Neural cell (in vitro differentiated cells): ENCODE measurements around the gene SNAPC5.
"Not testable (repeated sequence)": the region's sequence is repeated elsewhere in the genome, so short reads cannot be mapped to it uniquely, and the experiment has no call there.

Experiments used
- CTCF ChIP-seq: fragments of 450-650 bp; IDR thresholded peaks from 2 replicates; pipeline ENCODE4 v1.5.1; 2014; ENCODE audit warnings: antibody characterized with exemption, mild to moderate bottlenecking, moderate library complexity; ENCODE audit not compliant: poor library complexity, severe bottlenecking
- EP300 ChIP-seq: fragments of 450-650 bp; conservative IDR thresholded peaks from 2 replicates; pipeline ENCODE4 v1.6.1; 2014; ENCODE audit warnings: antibody characterized with exemption, mild to moderate bottlenecking, moderate library complexity; ENCODE audit not compliant: poor library complexity, severe bottlenecking
- EZH2 ChIP-seq: fragments of 200-600, 300-800 bp; shearing (Covaris generic), sonication (generic); IDR thresholded peaks from 2 replicates; pipeline ENCODE4 v1.6.1; 2014; ENCODE audit warnings: antibody characterized with exemption, low read length, borderline replicate concordance, mild to moderate bottlenecking; ENCODE audit not compliant: insufficient read depth, poor library complexity, severe bottlenecking
- SMC3 ChIP-seq: fragments of 450-650 bp; conservative IDR thresholded peaks from 2 replicates; pipeline ENCODE4 v1.6.1; 2014; ENCODE audit warnings: antibody characterized with exemption, mild to moderate bottlenecking, moderate library complexity; ENCODE audit not compliant: poor library complexity
- TAF1 ChIP-seq: IDR thresholded peaks from 2 replicates; pipeline ENCODE4 v1.6.1; 2012; ENCODE audit warnings: low read depth

DNA sequence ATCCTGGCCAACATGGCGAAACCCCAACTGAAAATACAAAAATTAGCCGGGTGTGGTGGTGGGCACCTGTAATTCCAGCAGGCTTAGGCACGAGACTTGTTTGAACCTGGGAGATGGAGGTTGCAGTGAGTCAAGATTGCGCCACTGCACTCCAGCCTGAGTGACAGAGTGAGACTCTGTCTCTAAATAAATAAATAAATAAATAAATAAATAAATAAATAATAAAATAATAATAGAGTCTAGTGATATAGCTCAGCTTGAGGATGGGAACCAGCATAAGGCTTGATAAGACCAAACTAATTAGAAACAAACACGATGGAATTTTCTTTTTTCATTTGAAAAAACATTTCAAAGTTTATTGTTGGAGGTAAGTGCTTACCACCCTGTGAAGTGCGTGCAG is 36.3 kb downstream of the SNAPC5 start:
- not testable (repeated sequence) for TF ChIP-seq CTCF, EP300, EZH2, SMC3, TAF1
